ENCODE measurements around the gene ZNF574.

DNA sequence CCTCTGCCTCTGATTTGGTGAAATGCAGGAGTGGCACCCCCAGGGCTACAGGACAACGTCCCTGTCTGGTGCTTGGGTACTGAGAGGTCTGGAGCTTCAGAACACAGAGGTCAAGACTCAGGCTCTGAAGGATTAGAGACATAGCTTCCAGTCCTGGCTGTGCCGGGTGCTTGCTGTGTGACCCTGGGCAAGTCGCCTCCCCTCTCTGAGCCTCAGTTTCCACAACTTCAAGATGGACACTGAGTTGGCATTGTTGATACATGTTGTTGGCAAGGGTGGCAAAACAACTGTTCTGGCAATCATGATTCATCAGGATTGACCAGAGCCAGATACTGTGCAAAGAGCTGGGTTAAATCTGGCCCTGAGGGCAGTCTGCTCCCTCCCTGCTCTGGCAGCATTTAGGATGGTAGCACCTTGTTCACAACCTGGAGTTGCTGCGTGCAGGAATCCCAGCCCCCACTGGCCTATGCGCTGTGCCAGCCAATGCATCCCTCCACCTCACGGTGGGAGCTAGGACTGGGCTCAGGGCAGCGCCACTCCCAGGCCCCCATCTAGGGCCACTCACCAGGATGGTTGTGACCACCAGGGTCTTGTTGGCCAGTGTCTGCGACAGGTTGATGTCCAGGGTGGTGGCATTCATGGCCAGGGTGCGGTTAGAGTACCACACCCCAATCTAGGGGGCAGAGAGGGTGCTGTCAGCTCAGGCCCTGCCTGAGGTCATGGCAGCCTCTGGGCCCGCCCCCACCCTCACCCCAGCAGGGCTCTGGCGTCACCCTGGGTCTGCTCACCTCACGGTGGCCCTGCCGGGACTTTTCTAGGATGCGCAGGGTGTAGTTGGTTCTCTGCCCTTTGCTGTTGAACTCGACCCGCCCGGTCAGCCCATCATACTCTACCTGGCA, 22.7 kb upstream of the ZNF574 start:
- TF ChIP-seq, protein P1, sequence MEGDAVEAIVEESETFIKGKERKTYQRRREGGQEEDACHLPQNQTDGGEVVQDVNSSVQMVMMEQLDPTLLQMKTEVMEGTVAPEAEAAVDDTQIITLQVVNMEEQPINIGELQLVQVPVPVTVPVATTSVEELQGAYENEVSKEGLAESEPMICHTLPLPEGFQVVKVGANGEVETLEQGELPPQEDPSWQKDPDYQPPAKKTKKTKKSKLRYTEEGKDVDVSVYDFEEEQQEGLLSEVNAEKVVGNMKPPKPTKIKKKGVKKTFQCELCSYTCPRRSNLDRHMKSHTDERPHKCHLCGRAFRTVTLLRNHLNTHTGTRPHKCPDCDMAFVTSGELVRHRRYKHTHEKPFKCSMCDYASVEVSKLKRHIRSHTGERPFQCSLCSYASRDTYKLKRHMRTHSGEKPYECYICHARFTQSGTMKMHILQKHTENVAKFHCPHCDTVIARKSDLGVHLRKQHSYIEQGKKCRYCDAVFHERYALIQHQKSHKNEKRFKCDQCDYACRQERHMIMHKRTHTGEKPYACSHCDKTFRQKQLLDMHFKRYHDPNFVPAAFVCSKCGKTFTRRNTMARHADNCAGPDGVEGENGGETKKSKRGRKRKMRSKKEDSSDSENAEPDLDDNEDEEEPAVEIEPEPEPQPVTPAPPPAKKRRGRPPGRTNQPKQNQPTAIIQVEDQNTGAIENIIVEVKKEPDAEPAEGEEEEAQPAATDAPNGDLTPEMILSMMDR (IDR thresholded peaks at IDR 0.05) = no peak
- no peak for TF ChIP-seq EP300 (IDR thresholded peaks at IDR 0.05)
- TF ChIP-seq POLR2A (IDR thresholded peaks at IDR 0.05; ENCODE audit: low read depth) = no peak
